Measurements from ENCODE around the gene GRID1. TPM values are rescaled to one million over a fixed set of nuclear protein-coding genes. Genes with fewer than 3 reads are reported as not detected.

Gene GRID1
- total and polyA plus RNA-seq, 10 of the 15 experiments (the other 5 are each of a cell fraction or from before 2014, with no cell fraction given) = 0.04 to 0.62 (median 0.08) TPM; not detected in 5

GRCh38 chr10:85600026-85600743 lies 766.4 kb downstream of the GRID1 start:
- intact Hi-C loops (cut with micrococcal nuclease; ENCODE audit: unreplicated experiment) (no loop called here), in situ Hi-C loops (cut with MboI) (no loop called here)
- RAD21 ChIA-PET (ENCODE audit: unreplicated experiment) = no interaction called here
- SMC1A ChIA-PET (ENCODE audit: uncharacterized antibody, unreplicated experiment) = interaction anchor here (0.9 kb wide), 1 partner anchor 117 kb away, joined by 3 read pairs; no protein-coding TSS in a partner anchor
- Histone ChIP-seq H3K36me3 (ENCODE audit: control insufficient read depth in 2 of 2, insufficient read depth in 2 of 2, low read length in 1 of 2) (no peaks in the 10 kb centered on the region), H3K79me2 (ENCODE audit: control insufficient read depth, insufficient read depth, low read length) (no peaks in the 10 kb centered on the region), H3K9me3 (replicated peaks; ENCODE audit: control insufficient read depth, insufficient read depth, low read length) (no peaks in the 10 kb centered on the region), H2AFZ (ENCODE audit: control insufficient read depth, low read depth, low read length) (no peak overlapping the region), H3K27me3 (replicated peaks in 1 of 2; ENCODE audit: control insufficient read depth in 2 of 2, insufficient read depth in 2 of 2, low read length in 1 of 2) (no peaks in the 10 kb centered on the region), H3K9ac (ENCODE audit: control insufficient read depth, insufficient read depth, low read length) (no peak overlapping the region), H4K20me1 (ENCODE audit: control insufficient read depth, insufficient read depth) (no peaks in the 10 kb centered on the region), H3K27ac (ENCODE audit: control insufficient read depth, insufficient read depth) (no peak overlapping the region), H3K4me2 (ENCODE audit: control insufficient read depth, insufficient read depth) (no peak overlapping the region), H3K4me1 (ENCODE audit: control insufficient read depth, insufficient read depth, low read length) (no peaks in the 10 kb centered on the region), H3K4me3 (no peak overlapping the region)
- FAIRE-seq (no peak), ATAC-seq (no peak), DNase-seq (ENCODE audit: low read depth, low spot score) (no peak)
- 11% methylated on average over 5 of the region's 5 CpGs for whole genome bisulfite sequencing (ENCODE audit: insufficient coverage, insufficient replicate concordance, low lambda C conversion rate, missing lambda C conversion rate)
- POLR2A ChIA-PET = no interaction called here
- BruUV-seq (replicated peaks) = no TSS peak
- CTCF ChIA-PET = no interaction called here
- TF ChIP-seq CUX1 (IDR thresholded peaks at IDR 0.05; ENCODE audit: insufficient replicate concordance, low read depth, low read length) (no peak), IRF4 (IDR thresholded peaks at IDR 0.05; ENCODE audit: low read depth, low read length) (no peak), ZBTB40 (IDR thresholded peaks at IDR 0.05; ENCODE audit: borderline replicate concordance) (no peak), NR2C1 (IDR thresholded peaks at IDR 0.05) (no peak), PML (IDR thresholded peaks at IDR 0.05; ENCODE audit: low read length) (no peak)
